ENCODE data around the gene ACTL9.

Gene ACTL9

GRCh38 chr19:8678244-8678807, 20.3 kb downstream of the ACTL9 start:
- no peak overlapping the region for H2AFZ ChIP-seq (ENCODE audit: low read depth)
- no peak for TF ChIP-seq CTCF (conservative IDR thresholded peaks at IDR 0.05; ENCODE audit: low read depth, low read length)
- no peak overlapping the region for H3K4me2 ChIP-seq
- no peak overlapping the region for H3K4me3 ChIP-seq (IDR thresholded peaks at IDR 0.05; ENCODE audit: insufficient read depth, low read depth, low read length)
- no peaks in the 10 kb centered on the region; the same call in 1 of the 2 replicates for H3K27me3 ChIP-seq (ENCODE audit: insufficient read depth, low read depth)
- no peaks in the 10 kb centered on the region for H4K20me1 ChIP-seq (ENCODE audit: insufficient read depth)
- H3K9ac ChIP-seq, result no peak overlapping the region
- no peaks in the 10 kb centered on the region for H3K4me1 ChIP-seq (ENCODE audit: low read depth, poor library complexity, severe bottlenecking)
- no peak overlapping the region for H3K27ac ChIP-seq
- no peaks in the 10 kb centered on the region for H3K79me2 ChIP-seq (ENCODE audit: insufficient read depth, low read depth)
- H3K36me3 ChIP-seq (ENCODE audit: insufficient read depth), result no peaks in the 10 kb centered on the region

DNA sequence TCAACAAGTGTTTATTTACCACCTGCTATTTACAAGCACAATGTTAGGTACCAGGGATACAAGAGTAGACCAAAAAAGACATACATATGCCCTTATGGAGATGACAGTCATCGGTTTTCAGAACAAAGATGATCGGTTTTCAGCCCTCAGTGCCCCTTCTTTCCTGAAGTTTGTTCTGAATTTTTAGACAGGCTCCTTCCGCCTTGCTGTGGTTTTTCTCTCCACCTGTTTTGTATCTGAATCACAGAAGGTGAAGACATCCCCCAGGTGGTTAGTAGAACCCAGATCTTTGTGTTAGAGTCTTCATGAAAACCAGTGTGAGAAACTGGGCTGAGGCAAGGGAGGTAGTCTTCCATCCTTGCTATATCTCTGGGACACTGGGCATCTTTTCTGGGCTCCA, 23.5 kb downstream of the ACTL9 start:
- no peak overlapping the region for H3K4me2 ChIP-seq
- no peak overlapping the region for H3K27ac ChIP-seq
- H3K27me3 ChIP-seq (ENCODE audit: insufficient read depth, low read depth), result no peaks in the 10 kb centered on the region; the same call in 1 of the 2 replicates
- no peaks in the 10 kb centered on the region for H3K4me1 ChIP-seq (ENCODE audit: low read depth, poor library complexity, severe bottlenecking)
- no peaks in the 10 kb centered on the region for H3K36me3 ChIP-seq (ENCODE audit: insufficient read depth)
- no peak overlapping the region for H3K4me3 ChIP-seq (IDR thresholded peaks at IDR 0.05; ENCODE audit: insufficient read depth, low read depth, low read length)
- H2AFZ ChIP-seq (ENCODE audit: low read depth), result no peak overlapping the region
- no peak overlapping the region for H3K9ac ChIP-seq
- no peaks in the 10 kb centered on the region for H4K20me1 ChIP-seq (ENCODE audit: insufficient read depth)
- H3K79me2 ChIP-seq (ENCODE audit: insufficient read depth, low read depth), result no peaks in the 10 kb centered on the region
- no peak for TF ChIP-seq CTCF (conservative IDR thresholded peaks at IDR 0.05; ENCODE audit: low read depth, low read length)

GRCh38 chr19:8673276-8673891, 25.2 kb downstream of the ACTL9 start:
- Histone ChIP-seq H3K4me2 (no peak overlapping the region), H4K20me1 (ENCODE audit: insufficient read depth) (no peaks in the 10 kb centered on the region), H3K9ac (no peak overlapping the region), H3K4me1 (ENCODE audit: low read depth, poor library complexity, severe bottlenecking) (no peaks in the 10 kb centered on the region), H3K36me3 (ENCODE audit: insufficient read depth) (no peaks in the 10 kb centered on the region), H3K79me2 (ENCODE audit: insufficient read depth, low read depth) (no peaks in the 10 kb centered on the region), H3K27ac (no peak overlapping the region), H2AFZ (ENCODE audit: low read depth) (no peak overlapping the region), H3K4me3 (IDR thresholded peaks at IDR 0.05; ENCODE audit: insufficient read depth, low read depth, low read length) (no peak overlapping the region), H3K27me3 (ENCODE audit: insufficient read depth, low read depth) (no peaks in the 10 kb centered on the region)
- TF ChIP-seq CTCF (conservative IDR thresholded peaks at IDR 0.05; ENCODE audit: low read depth, low read length), result no peak

DNA sequence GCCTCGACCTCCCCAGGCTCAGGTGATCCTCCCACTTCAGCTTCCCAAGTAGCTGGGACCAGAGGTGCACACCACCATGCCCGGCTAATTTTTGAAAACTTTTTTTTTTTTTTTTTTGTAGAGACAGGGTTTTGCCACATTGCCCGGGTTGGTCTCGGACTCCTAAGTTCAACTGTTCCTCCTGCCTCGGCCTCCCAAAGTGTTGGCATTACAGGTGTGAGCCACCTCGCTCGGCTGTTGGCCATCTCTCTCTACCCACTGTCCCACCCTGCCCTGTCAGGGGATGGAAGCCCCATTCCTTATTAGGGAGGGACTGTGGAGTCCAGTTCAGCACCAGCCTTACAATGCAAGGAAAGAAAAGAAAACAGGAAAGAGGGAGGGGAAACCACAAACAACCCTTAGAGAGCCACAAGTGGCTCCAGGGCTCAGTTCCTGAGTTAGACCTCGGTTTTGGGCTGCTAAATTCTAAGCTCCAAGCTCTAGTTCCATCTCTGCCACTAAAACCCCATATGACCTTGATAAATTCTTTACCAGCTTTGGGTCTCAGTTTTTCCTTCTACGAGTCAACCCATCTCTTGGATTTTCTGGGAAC, 31.7 kb downstream of the ACTL9 start:
- TF ChIP-seq CTCF (conservative IDR thresholded peaks at IDR 0.05; ENCODE audit: low read depth, low read length), result no peak
- H3K79me2 ChIP-seq (ENCODE audit: insufficient read depth, low read depth), result no peaks in the 10 kb centered on the region
- H3K4me2 ChIP-seq, result no peak overlapping the region
- no peaks in the 10 kb centered on the region for H3K4me1 ChIP-seq (ENCODE audit: low read depth, poor library complexity, severe bottlenecking)
- no peaks in the 10 kb centered on the region for H4K20me1 ChIP-seq (ENCODE audit: insufficient read depth)
- no peak overlapping the region for H3K9ac ChIP-seq
- H3K27me3 ChIP-seq (ENCODE audit: insufficient read depth, low read depth), result no peaks in the 10 kb centered on the region; the same call in 1 of the 2 replicates
- no peak overlapping the region for H3K27ac ChIP-seq
- no peak overlapping the region for H3K4me3 ChIP-seq (IDR thresholded peaks at IDR 0.05; ENCODE audit: insufficient read depth, low read depth, low read length)
- no peak overlapping the region for H2AFZ ChIP-seq (ENCODE audit: low read depth)
- H3K36me3 ChIP-seq (ENCODE audit: insufficient read depth), result no peaks in the 10 kb centered on the region

Measured in KMS-11 (cell line).